Body of pancreas (tissue), 4 donors: Measurements from ENCODE around the gene SAMD8. TPM values are rescaled to one million over a fixed set of nuclear protein-coding genes. Genes with fewer than 3 reads are reported as not detected.

Experiments used
- ATAC-seq: fragments of 150-250 bp; one replicate; pipeline ENCODE4 v1.9.1; 2016
- DNase-seq, 4 donors: peaks; one replicate each; pipeline ENCODE4 v3.0.0-alpha.2; 2019
- H3K27ac ChIP-seq, 4 donors: fragments of 200-600 bp; sonication (generic); 1 replicate in 3 of 4; 2 replicates in 1 of 4; pipeline versions ENCODE4 v1.5.1 to v1.6.1; 2016 to 2019; ENCODE audit warnings: mild to moderate bottlenecking in 1 of 4, mixed read lengths in 1 of 4, moderate library complexity in 1 of 4
- H3K27me3 ChIP-seq, 2 donors: fragments of 200-600 bp; sonication (generic); one replicate each; pipeline ENCODE4 v1.6.0; 2016; ENCODE audit warnings: mild to moderate bottlenecking in 1 of 2
- H3K36me3 ChIP-seq, 2 donors: fragments of 200-600 bp; sonication (generic); replicated peaks in 1 of 2; 2 replicates each; pipeline ENCODE4 v1.5.1; 2016; ENCODE audit warnings: low read depth in 2 of 2; ENCODE audit not compliant: insufficient read depth in 1 of 2
- H3K4me1 ChIP-seq: fragments of 200-600 bp; sonication (generic); one replicate; pipeline ENCODE4 v1.6.0; 2016
- H3K4me3 ChIP-seq, 2 donors: fragments of 200-600 bp; sonication (generic); 1 replicate in 1 of 2; 2 replicates in 1 of 2; pipeline ENCODE4 v1.5.1; 2016 to 2019
- H3K9me3 ChIP-seq, 3 donors: fragments of 200-600 bp; sonication (generic); 1 replicate in 2 of 3; 2 replicates in 1 of 3; pipeline ENCODE4 v1.5.1; 2016
- CTCF ChIP-seq, 7 experiments: fragments of 450-650 bp in 4 of 7; fragments of 200-600 bp in 3 of 7; sonication (generic) in 3 of 7; IDR thresholded peaks; one replicate each; pipeline ENCODE4 v1.5.1; 2016 to 2019; ENCODE audit warnings: antibody characterized with exemption in 7 of 7
- POLR2A ChIP-seq, 3 donors: fragments of 450-650 bp; IDR thresholded peaks; one replicate each; pipeline ENCODE4 v1.6.1; 2016; ENCODE audit warnings: antibody characterized with exemption in 3 of 3, mild to moderate bottlenecking in 2 of 3
- WGBS, 2 donors: methylation state at CpG; one replicate each; pipeline ENCODE4 v1.1.5; 2017; 5-methylcytosine and 5-hydroxymethylcytosine counted together
- intact Hi-C: fragments of 100-400 bp; cut with DNase I; formaldehyde crosslinking; loops from one replicate; pipeline ENCODE4 v1.15.1; 2023
- total RNA-seq, 2 donors: library from RNA; depleted of rRNA; stranded (reverse); fragments of >200 nt; gene quantifications; one replicate each; pipeline ENCODE4 v1.1.0, GENCODE V29; 2016

SAMD8 gene
- total RNA-seq, 2 donors from 2014 or later: 16.1 to 18.5 TPM

- H3K9me3 ChIP-seq: no peaks in the 10 kb centered on the region
- no peak for TF ChIP-seq POLR2A (IDR thresholded peaks at IDR 0.05)
- TF ChIP-seq CTCF (IDR thresholded peaks at IDR 0.05): no peak
- 91 to 92% methylated on average over 4 of the region's 4 CpGs for WGBS, 2 donors
- no peak overlapping the region for H3K4me3 ChIP-seq
- no peaks in the 10 kb centered on the region for H3K27me3 ChIP-seq
- ATAC-seq (no peak), DNase-seq (no peak)
- intact Hi-C loops: no loop called here
- no peaks in the 10 kb centered on the region for H3K4me1 ChIP-seq
- no peaks in the 10 kb centered on the region for H3K36me3 ChIP-seq
- H3K27ac ChIP-seq: no peak overlapping the region
Measured at GRCh38 chr10:75065076-75065475, 46.4 kb upstream of the SAMD8 start.

GRCh38 chr10:75066271-75066670 lies 45.2 kb upstream of the SAMD8 start:
- intact Hi-C loops: no loop called here
- Histone ChIP-seq H3K9me3 (no peaks in the 10 kb centered on the region), H3K4me1 (no peaks in the 10 kb centered on the region), H3K36me3 (no peaks in the 10 kb centered on the region), H3K4me3 (no peak overlapping the region), H3K27me3 (no peaks in the 10 kb centered on the region), H3K27ac (no peak overlapping the region)
- WGBS, 2 donors: 81 to 92% methylated on average over 5 of the region's 5 CpGs
- TF ChIP-seq CTCF (IDR thresholded peaks at IDR 0.05) (no peak), POLR2A (IDR thresholded peaks at IDR 0.05) (no peak)
- ATAC-seq: no peak
- DNase-seq: no peak

GRCh38 chr10:75067272-75067671 lies 44.2 kb upstream of the SAMD8 start:
- 88 to 90% methylated on average over 7 of the region's 7 CpGs for WGBS, 2 donors
- no peak overlapping the region for H3K27ac ChIP-seq
- TF ChIP-seq CTCF (IDR thresholded peaks at IDR 0.05): no peak
- TF ChIP-seq POLR2A (IDR thresholded peaks at IDR 0.05): no peak
- intact Hi-C loops: no loop called here
- no peaks in the 10 kb centered on the region for H3K9me3 ChIP-seq
- no peak overlapping the region for H3K4me3 ChIP-seq
- DNase-seq (no peak), ATAC-seq (no peak)
- no peaks in the 10 kb centered on the region for H3K36me3 ChIP-seq
- no peaks in the 10 kb centered on the region for H3K4me1 ChIP-seq
- no peaks in the 10 kb centered on the region for H3K27me3 ChIP-seq

GRCh38 chr10:75068523-75068922 lies 42.9 kb upstream of the SAMD8 start:
- Histone ChIP-seq H3K4me3 (no peak overlapping the region), H3K4me1 (no peaks in the 10 kb centered on the region), H3K27me3 (no peaks in the 10 kb centered on the region), H3K36me3 (no peaks in the 10 kb centered on the region), H3K9me3 (no peaks in the 10 kb centered on the region), H3K27ac (no peak overlapping the region)
- intact Hi-C loops: no loop called here
- DNase-seq (no peak), ATAC-seq (no peak)
- TF ChIP-seq CTCF (IDR thresholded peaks at IDR 0.05): no peak
- TF ChIP-seq POLR2A (IDR thresholded peaks at IDR 0.05): no peak
- WGBS, 2 donors: 74 to 81% methylated on average over 6 of the region's 6 CpGs

GRCh38 chr10:75070476-75070875 lies 41.0 kb upstream of the SAMD8 start:
- TF ChIP-seq POLR2A (IDR thresholded peaks at IDR 0.05) (no peak), CTCF (IDR thresholded peaks at IDR 0.05) (no peak)
- ATAC-seq: no peak
- WGBS, 2 donors: 84 to 86% methylated on average over 11 of the region's 11 CpGs

More at GRCh38 chr10:75070476-75070875, 41.0 kb upstream of the SAMD8 start:
- intact Hi-C loops: no loop called here
- Histone ChIP-seq H3K27ac (no peak overlapping the region), H3K4me1 (no peaks in the 10 kb centered on the region), H3K4me3 (no peak overlapping the region), H3K36me3 (no peaks in the 10 kb centered on the region), H3K9me3 (no peaks in the 10 kb centered on the region), H3K27me3 (no peaks in the 10 kb centered on the region)
- no peak for DNase-seq
